GM12891 (cell line): ENCODE data around the gene SATB2.

Experiments
- POLR2A ChIP-seq: IDR thresholded peaks from 2 replicates; pipeline ENCODE4 v1.6.1; 2011; ENCODE audit warnings: low read depth, low read length, control low read depth
- POLR2AphosphoS5 ChIP-seq: IDR thresholded peaks from 2 replicates; pipeline ENCODE4 v1.6.1; 2011; ENCODE audit warnings: low read depth, low read length, control low read depth

DNA sequence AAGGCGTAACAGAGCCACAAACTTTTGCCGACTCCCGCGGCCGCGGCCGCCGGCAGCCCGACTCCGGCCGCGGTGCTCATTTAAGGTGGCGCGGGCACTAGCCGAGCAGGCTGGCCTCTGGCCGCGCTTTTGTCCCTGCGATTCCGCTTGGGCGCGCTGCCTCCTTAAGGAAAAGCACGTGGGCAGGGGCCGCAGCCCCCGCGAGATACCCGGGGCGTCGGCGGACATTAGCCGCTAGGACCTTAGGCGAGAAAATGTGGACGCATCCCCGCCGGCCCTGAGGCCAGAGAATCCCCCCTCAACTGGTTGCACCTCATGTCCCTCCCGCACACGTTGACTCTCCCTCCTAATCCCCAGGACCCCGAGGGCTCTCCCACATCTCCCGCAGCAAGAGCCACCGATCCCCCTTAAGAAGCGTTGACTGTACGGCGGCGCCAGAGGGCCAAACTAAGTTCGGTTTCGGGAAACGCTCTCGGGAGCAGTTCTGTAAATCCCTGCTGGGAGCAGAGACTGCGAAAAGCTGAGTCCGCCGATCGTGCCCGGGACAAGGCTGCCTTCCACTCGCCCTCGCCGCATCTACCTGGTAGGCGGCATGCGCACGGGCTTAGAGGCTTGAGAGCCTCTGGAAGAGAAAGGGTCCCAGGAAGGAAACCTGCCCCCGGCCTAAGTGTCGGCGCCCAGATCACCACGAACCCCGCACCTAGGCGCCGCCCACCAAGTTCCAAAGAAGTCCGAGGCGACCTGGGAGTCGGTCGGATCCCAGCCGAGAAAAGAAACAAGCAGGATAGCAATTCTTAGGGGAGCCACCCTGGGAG, 1.8 kb upstream of the SATB2 start:
- TF ChIP-seq POLR2AphosphoS5, result no peak
- TF ChIP-seq POLR2A, result no peak
